ENCODE data around the gene TYMP.
A peak's percentile ranks its signal among the peaks of the same experiment; 100 is the strongest.
"Not testable (repeated sequence)": the region's sequence is repeated elsewhere in the genome, so short reads cannot be mapped to it uniquely, and the experiment has no call there.

The TYMP gene

DNA sequence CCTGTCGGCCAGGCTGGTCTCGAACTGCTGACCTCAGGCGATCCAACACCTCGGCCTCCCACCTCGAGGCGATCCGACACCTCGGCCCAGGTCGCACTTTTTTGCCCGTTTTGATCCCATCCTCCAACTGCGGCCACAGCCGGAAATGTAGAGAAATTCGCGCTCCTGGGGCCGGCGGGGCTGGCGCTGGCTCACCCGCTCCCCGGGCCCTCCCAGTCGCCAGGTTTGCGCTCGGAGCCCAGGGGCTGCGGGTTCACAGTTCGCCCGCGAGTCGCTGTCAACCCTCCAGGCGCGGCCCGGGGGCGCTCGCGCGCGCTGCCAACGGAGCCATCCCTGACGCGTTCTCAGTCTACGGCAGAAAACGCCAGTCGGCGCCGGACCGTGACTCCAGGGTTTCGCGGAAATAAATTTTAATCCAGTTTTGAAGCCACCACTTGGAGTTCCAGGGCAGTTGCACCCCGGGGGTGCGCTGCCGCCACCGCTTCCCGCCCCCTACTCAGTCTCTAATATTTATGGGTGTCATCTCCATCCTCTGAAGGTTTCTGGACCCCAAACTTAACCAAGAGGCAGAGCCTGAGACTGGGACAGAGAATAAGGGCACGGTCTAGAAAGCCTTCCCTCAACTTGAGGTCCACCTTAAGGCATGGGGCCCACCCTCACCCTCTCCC, 14.4 kb upstream of the TYMP start:
- no peak overlapping the region for H2AFZ ChIP-seq (ENCODE audit: low read depth, low read length, severe bottlenecking)

GRCh38 chr22:50542416-50542927, 12.7 kb upstream of the TYMP start:
- Histone ChIP-seq H3K9ac (ENCODE audit: low read length) (no peak overlapping the region), H3K4me2 (ENCODE audit: low read depth, low read length, poor library complexity, severe bottlenecking) (no peak overlapping the region), H3F3A (ENCODE audit: insufficient read depth) (peaks cover 25% of the 10 kb centered on the region)

More for the DNA sequence above, 14.4 kb upstream of the TYMP start:
- Histone ChIP-seq H4K20me1 (ENCODE audit: low read depth, low read length) (no peaks in the 10 kb centered on the region), H3K36me3 (ENCODE audit: low read length) (no peaks in the 10 kb centered on the region), H3K27ac (ENCODE audit: low read depth, low read length) (no peak overlapping the region), H3K79me2 (ENCODE audit: insufficient read depth, low read length) (no peaks in the 10 kb centered on the region), H3K9me2 (replicated peaks; ENCODE audit: insufficient read depth, low read length) (no peaks in the 10 kb centered on the region), H3K9me3 (ENCODE audit: insufficient read depth, low read length) (no peaks in the 10 kb centered on the region), H3K27me3 (ENCODE audit: low read length) (no peaks in the 10 kb centered on the region), H3F3A (ENCODE audit: insufficient read depth) (peaks cover 22% of the 10 kb centered on the region), H3K4me3 (ENCODE audit: insufficient read depth, low read length, poor library complexity, severe bottlenecking) (no peak overlapping the region), H3K9ac (ENCODE audit: low read length) (no peak overlapping the region; the same call in 1 of the 2 replicates), H3K4me2 (ENCODE audit: low read depth, low read length, poor library complexity, severe bottlenecking) (peak overlapping the region; percentile 45)
- TF ChIP-seq EZH2phosphoT487 (conservative IDR thresholded peaks at IDR 0.05; ENCODE audit: low read length), result no peak
- TF ChIP-seq, protein P1, sequence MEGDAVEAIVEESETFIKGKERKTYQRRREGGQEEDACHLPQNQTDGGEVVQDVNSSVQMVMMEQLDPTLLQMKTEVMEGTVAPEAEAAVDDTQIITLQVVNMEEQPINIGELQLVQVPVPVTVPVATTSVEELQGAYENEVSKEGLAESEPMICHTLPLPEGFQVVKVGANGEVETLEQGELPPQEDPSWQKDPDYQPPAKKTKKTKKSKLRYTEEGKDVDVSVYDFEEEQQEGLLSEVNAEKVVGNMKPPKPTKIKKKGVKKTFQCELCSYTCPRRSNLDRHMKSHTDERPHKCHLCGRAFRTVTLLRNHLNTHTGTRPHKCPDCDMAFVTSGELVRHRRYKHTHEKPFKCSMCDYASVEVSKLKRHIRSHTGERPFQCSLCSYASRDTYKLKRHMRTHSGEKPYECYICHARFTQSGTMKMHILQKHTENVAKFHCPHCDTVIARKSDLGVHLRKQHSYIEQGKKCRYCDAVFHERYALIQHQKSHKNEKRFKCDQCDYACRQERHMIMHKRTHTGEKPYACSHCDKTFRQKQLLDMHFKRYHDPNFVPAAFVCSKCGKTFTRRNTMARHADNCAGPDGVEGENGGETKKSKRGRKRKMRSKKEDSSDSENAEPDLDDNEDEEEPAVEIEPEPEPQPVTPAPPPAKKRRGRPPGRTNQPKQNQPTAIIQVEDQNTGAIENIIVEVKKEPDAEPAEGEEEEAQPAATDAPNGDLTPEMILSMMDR (IDR thresholded peaks at IDR 0.05; ENCODE audit: insufficient read depth, low read length, poor library complexity, severe bottlenecking), result peak; percentile 80

GRCh38 chr22:50541667-50542026, 11.8 kb upstream of the TYMP start:
- not testable (repeated sequence) for H3K27me3 ChIP-seq (ENCODE audit: low read length); H3K27ac ChIP-seq (ENCODE audit: low read depth, low read length); H3K36me3 ChIP-seq (ENCODE audit: low read length); H2AFZ ChIP-seq (ENCODE audit: low read depth, low read length, severe bottlenecking); H3K9me2 ChIP-seq (replicated peaks; ENCODE audit: insufficient read depth, low read length); H3K4me2 ChIP-seq (ENCODE audit: low read depth, low read length, poor library complexity, severe bottlenecking); H3K9me3 ChIP-seq (ENCODE audit: insufficient read depth, low read length); H4K20me1 ChIP-seq (ENCODE audit: low read depth, low read length); H3K79me2 ChIP-seq (ENCODE audit: insufficient read depth, low read length); H3K9ac ChIP-seq (ENCODE audit: low read length); H3K4me3 ChIP-seq (ENCODE audit: insufficient read depth, low read length, poor library complexity, severe bottlenecking)
- H3F3A ChIP-seq (ENCODE audit: insufficient read depth), result peaks cover 25% of the 10 kb centered on the region

More at GRCh38 chr22:50542416-50542927, 12.7 kb upstream of the TYMP start:
- Histone ChIP-seq H3K9me2 (replicated peaks; ENCODE audit: insufficient read depth, low read length) (no peaks in the 10 kb centered on the region), H4K20me1 (ENCODE audit: low read depth, low read length) (no peaks in the 10 kb centered on the region), H3K27ac (ENCODE audit: low read depth, low read length) (no peak overlapping the region), H3K27me3 (ENCODE audit: low read length) (no peaks in the 10 kb centered on the region), H3K4me3 (ENCODE audit: insufficient read depth, low read length, poor library complexity, severe bottlenecking) (no peak overlapping the region), H3K9me3 (ENCODE audit: insufficient read depth, low read length) (no peaks in the 10 kb centered on the region), H3K79me2 (ENCODE audit: insufficient read depth, low read length) (no peaks in the 10 kb centered on the region), H3K36me3 (ENCODE audit: low read length) (no peaks in the 10 kb centered on the region), H2AFZ (ENCODE audit: low read depth, low read length, severe bottlenecking) (no peak overlapping the region)
- TF ChIP-seq, protein P1 (IDR thresholded peaks at IDR 0.05; ENCODE audit: insufficient read depth, low read length, poor library complexity, severe bottlenecking), result no peak
- TF ChIP-seq EZH2phosphoT487 (conservative IDR thresholded peaks at IDR 0.05; ENCODE audit: low read length), result no peak

DNA sequence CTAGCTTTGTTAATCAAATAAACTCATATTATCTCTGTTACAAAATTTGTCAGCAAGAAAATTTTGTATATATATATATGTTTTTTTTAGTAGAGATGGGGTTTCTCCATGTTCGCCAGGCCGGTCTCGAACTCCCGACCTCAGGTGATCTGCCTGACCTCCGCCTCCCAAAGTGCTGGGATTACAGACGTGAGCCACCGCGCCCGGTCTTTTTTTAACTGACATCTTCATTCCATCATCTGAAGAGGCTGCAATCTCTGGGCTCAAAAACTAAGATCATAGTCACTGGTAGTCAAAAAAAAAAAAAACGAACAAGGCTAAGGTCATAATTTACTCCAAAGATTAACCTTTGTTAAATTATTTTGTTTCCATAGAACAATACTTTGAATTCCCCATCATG, 10.6 kb upstream of the TYMP start:
- Histone ChIP-seq H3K4me2 (ENCODE audit: low read depth, low read length, poor library complexity, severe bottlenecking) (peak overlapping the region; percentile 62), H3K36me3 (ENCODE audit: low read length) (no peaks in the 10 kb centered on the region), H3K9me2 (replicated peaks; ENCODE audit: insufficient read depth, low read length) (no peaks in the 10 kb centered on the region), H3K4me3 (ENCODE audit: insufficient read depth, low read length, poor library complexity, severe bottlenecking) (no peak overlapping the region), H3K9ac (ENCODE audit: low read length) (peak overlapping the region; percentile 59; the same call in 1 of the 2 replicates), H3K27me3 (ENCODE audit: low read length) (no peaks in the 10 kb centered on the region), H2AFZ (ENCODE audit: low read depth, low read length, severe bottlenecking) (no peak overlapping the region), H3K27ac (ENCODE audit: low read depth, low read length) (peak overlapping the region; percentile 91), H4K20me1 (ENCODE audit: low read depth, low read length) (no peaks in the 10 kb centered on the region), H3K79me2 (ENCODE audit: insufficient read depth, low read length) (no peaks in the 10 kb centered on the region), H3K9me3 (ENCODE audit: insufficient read depth, low read length) (no peaks in the 10 kb centered on the region), H3F3A (ENCODE audit: insufficient read depth) (peaks cover 30% of the 10 kb centered on the region)
- no peak for TF ChIP-seq EZH2phosphoT487 (conservative IDR thresholded peaks at IDR 0.05; ENCODE audit: low read length)
- TF ChIP-seq, protein P1 (IDR thresholded peaks at IDR 0.05; ENCODE audit: insufficient read depth, low read length, poor library complexity, severe bottlenecking), result no peak
